HepG2 (cell line): ENCODE results near the gene P2RY6. TPM values are rescaled to one million over a fixed set of nuclear protein-coding genes. Genes with fewer than 3 reads are reported as not detected.

Source experiments
- ATF2 ChIP-seq: sonication (generic); formaldehyde crosslinking; IDR thresholded peaks from 2 replicates; pipeline ENCODE4 v1.4.0; 2020; ENCODE audit warnings: missing genetic modification reagents
- CCAR2 ChIP-seq: fragments of 200-400 bp; formaldehyde crosslinking; optimal IDR thresholded peaks from 2 replicates; pipeline ENCODE3; 2018; ENCODE audit warnings: low read depth, mild to moderate bottlenecking, low read length, moderate library complexity
- GPBP1L1 ChIP-seq: sonication (generic); formaldehyde crosslinking; IDR thresholded peaks from 2 replicates; pipeline ENCODE4 v1.5.0; 2020; ENCODE audit warnings: mild to moderate bottlenecking, missing genetic modification reagents
- HMG20B ChIP-seq: conservative IDR thresholded peaks from 2 replicates; pipeline ENCODE4 v1.6.1; 2016; ENCODE audit warnings: missing genetic modification reagents, missing compliant biosample characterization
- MED8 ChIP-seq: sonication (generic); formaldehyde crosslinking; IDR thresholded peaks from 2 replicates; pipeline ENCODE4 v1.8.1; 2023; ENCODE audit warnings: mild to moderate bottlenecking, missing genetic modification reagents; ENCODE audit not compliant: insufficient replicate concordance
- MEIS1 ChIP-seq: sonication (generic); formaldehyde crosslinking; IDR thresholded peaks from 2 replicates; pipeline ENCODE4 v1.9.0; 2021; ENCODE audit warnings: mild to moderate bottlenecking, missing genetic modification reagents, moderate library complexity, borderline replicate concordance
- RORA ChIP-seq: sonication (generic); formaldehyde crosslinking; IDR thresholded peaks from 2 replicates; pipeline ENCODE4 v1.5.0; 2020; ENCODE audit warnings: mild to moderate bottlenecking, missing genetic modification reagents, moderate library complexity
- SATB2 ChIP-seq: sonication (generic); formaldehyde crosslinking; IDR thresholded peaks from 2 replicates; pipeline ENCODE4 v1.5.0; 2020; ENCODE audit warnings: missing genetic modification reagents
- SCMH1 ChIP-seq: sonication (generic); formaldehyde crosslinking; IDR thresholded peaks from 2 replicates; pipeline ENCODE4 v1.9.0; 2021; ENCODE audit warnings: missing genetic modification reagents, mild to moderate bottlenecking, borderline replicate concordance
- SOX6 ChIP-seq, 2 experiments: fragments of 450-650 bp in 1 of 2; sonication (generic) in 1 of 2; formaldehyde crosslinking in 1 of 2; IDR thresholded peaks; 2 replicates each; pipeline versions ENCODE4 v1.4.0 to v1.6.1; 2017 to 2020; ENCODE audit warnings: antibody characterized with exemption in 1 of 2, mild to moderate bottlenecking in 1 of 2, missing genetic modification reagents in 1 of 2
- SYNCRIP ChIP-seq: fragments of 200-400 bp; formaldehyde crosslinking; IDR thresholded peaks from 2 replicates; pipeline ENCODE4 v1.6.1; 2018; ENCODE audit warnings: mild to moderate bottlenecking, low read depth, low read length; ENCODE audit not compliant: insufficient read depth
- ZFP62 ChIP-seq: sonication (generic); formaldehyde crosslinking; IDR thresholded peaks from 2 replicates; pipeline ENCODE4 v1.4.0; 2020; ENCODE audit warnings: missing genetic modification reagents
- ZFX ChIP-seq: sonication (generic); formaldehyde crosslinking; IDR thresholded peaks from 2 replicates; pipeline ENCODE4 v1.4.0; 2020; ENCODE audit warnings: mild to moderate bottlenecking, low read depth, missing genetic modification reagents, moderate library complexity
- ZNF614 ChIP-seq: IDR thresholded peaks from 2 replicates; pipeline ENCODE4 v1.6.1; 2018; ENCODE audit warnings: missing biosample characterization, missing genetic modification reagents, inconsistent platforms, borderline replicate concordance
- ZNF75D ChIP-seq: sonication (generic); formaldehyde crosslinking; IDR thresholded peaks from 2 replicates; pipeline ENCODE4 v1.8.1; 2023; ENCODE audit warnings: missing genetic modification reagents, mild to moderate bottlenecking, borderline replicate concordance
- ZNF782 ChIP-seq: sonication (generic); formaldehyde crosslinking; IDR thresholded peaks from 2 replicates; pipeline ENCODE4 v1.4.0; 2020; ENCODE audit warnings: missing genetic modification reagents, mild to moderate bottlenecking, borderline replicate concordance
- ZSCAN20 ChIP-seq: sonication (generic); formaldehyde crosslinking; IDR thresholded peaks from 2 replicates; pipeline ENCODE4 v1.4.0; 2020; ENCODE audit warnings: missing genetic modification reagents, mild to moderate bottlenecking, borderline replicate concordance
- polyA plus RNA-seq, 8 experiments: library from polyadenylated mRNA; depleted of rRNA in 3 of 8; stranded (reverse) in 7 of 8; unstranded in 1 of 8; fragments of >200 nt; fragmentation: Illumina TruSeq in 4 of 8; extraction: Trizol in 4 of 8; gene quantifications; 2 replicates each; pipeline versions ENCODE4 v1.2.1 to v1.2.3, GENCODE V29; 2011 to 2016; ENCODE audit warnings: low read depth in 4 of 8, missing spikeins in 1 of 8, mixed read lengths in 1 of 8; ENCODE audit not compliant: insufficient read depth in 1 of 8
- total RNA-seq, 5 experiments: library from RNA; depleted of rRNA; stranded (reverse); fragments of >200 nt; fragmentation: Illumina TruSeq; extraction: Trizol; gene quantifications; 2 replicates each; pipeline ENCODE4 v1.2.3, GENCODE V29; 2016; ENCODE audit warnings: low read depth in 1 of 5
- TF ChIP-seq, protein P1 (sequence below): IDR thresholded peaks from 2 replicates; pipeline ENCODE4 v1.6.1; 2016; ENCODE audit warnings: missing compliant biosample characterization, missing genetic modification reagents, borderline replicate concordance
- TF ChIP-seq, protein P2 (sequence below): IDR thresholded peaks from 2 replicates; pipeline ENCODE4 v1.6.1; 2018; ENCODE audit warnings: missing genetic modification reagents
- TF ChIP-seq, protein P3 (sequence below): sonication (generic); formaldehyde crosslinking; IDR thresholded peaks from 2 replicates; pipeline ENCODE4 v1.9.0; 2022; ENCODE audit warnings: low read depth, missing genetic modification reagents

Gene P2RY6
- total and polyA plus RNA-seq, 2 of the 13 experiments (the other 11 are each of a cell fraction or from before 2014, with no cell fraction given) = 0.09 to 0.29 TPM

GRCh38 chr11:73308961-73309919, 37.1 kb downstream of the P2RY6 start (continued):
- TF ChIP-seq ZNF75D (CRISPR knock-in tag) (no peak), ZNF614 (CRISPR knock-in tag) (peak; percentile 50; the same call in 1 of the 2 replicates), ATF2 (CRISPR knock-in tag) (peak; percentile 44; the same call in 1 of the 2 replicates), GPBP1L1 (CRISPR knock-in tag) (no peak), RORA (CRISPR knock-in tag) (no peak), ZSCAN20 (CRISPR knock-in tag) (0 out of 2 replicates have a peak, but pooled peaks have one; percentile 92), ZNF782 (no peak; the same call in 1 of the 2 replicates), MED8 (CRISPR knock-in tag) (no peak), ZFP62 (0 out of 2 replicates have a peak, but pooled peaks have one; percentile 31), CCAR2 (no peak), SYNCRIP (no peak), SCMH1 (CRISPR knock-in tag) (no peak), ZFX (CRISPR knock-in tag) (peak; percentile 94), SOX6 (IDR thresholded peaks at IDR 0.05) (no peak), SOX6 (CRISPR knock-in tag; IDR thresholded peaks at IDR 0.05) (peak; percentile 37), SATB2 (CRISPR knock-in tag) (0 out of 2 replicates have a peak, but pooled peaks have one; percentile 80), HMG20B (CRISPR knock-in tag) (peak; percentile 54; the same call in 1 of the 2 replicates), MEIS1 (CRISPR knock-in tag) (no peak)
- TF ChIP-seq, protein P1, sequence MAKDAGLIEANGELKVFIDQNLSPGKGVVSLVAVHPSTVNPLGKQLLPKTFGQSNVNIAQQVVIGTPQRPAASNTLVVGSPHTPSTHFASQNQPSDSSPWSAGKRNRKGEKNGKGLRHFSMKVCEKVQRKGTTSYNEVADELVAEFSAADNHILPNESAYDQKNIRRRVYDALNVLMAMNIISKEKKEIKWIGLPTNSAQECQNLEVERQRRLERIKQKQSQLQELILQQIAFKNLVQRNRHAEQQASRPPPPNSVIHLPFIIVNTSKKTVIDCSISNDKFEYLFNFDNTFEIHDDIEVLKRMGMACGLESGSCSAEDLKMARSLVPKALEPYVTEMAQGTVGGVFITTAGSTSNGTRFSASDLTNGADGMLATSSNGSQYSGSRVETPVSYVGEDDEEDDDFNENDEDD (CRISPR knock-in tag) = peak; percentile 8; the same call in 1 of the 2 replicates
- TF ChIP-seq, protein P2, sequence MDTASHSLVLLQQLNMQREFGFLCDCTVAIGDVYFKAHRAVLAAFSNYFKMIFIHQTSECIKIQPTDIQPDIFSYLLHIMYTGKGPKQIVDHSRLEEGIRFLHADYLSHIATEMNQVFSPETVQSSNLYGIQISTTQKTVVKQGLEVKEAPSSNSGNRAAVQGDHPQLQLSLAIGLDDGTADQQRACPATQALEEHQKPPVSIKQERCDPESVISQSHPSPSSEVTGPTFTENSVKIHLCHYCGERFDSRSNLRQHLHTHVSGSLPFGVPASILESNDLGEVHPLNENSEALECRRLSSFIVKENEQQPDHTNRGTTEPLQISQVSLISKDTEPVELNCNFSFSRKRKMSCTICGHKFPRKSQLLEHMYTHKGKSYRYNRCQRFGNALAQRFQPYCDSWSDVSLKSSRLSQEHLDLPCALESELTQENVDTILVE = 0 out of 2 replicates have a peak, but pooled peaks have one; percentile 38
- TF ChIP-seq, protein P3, sequence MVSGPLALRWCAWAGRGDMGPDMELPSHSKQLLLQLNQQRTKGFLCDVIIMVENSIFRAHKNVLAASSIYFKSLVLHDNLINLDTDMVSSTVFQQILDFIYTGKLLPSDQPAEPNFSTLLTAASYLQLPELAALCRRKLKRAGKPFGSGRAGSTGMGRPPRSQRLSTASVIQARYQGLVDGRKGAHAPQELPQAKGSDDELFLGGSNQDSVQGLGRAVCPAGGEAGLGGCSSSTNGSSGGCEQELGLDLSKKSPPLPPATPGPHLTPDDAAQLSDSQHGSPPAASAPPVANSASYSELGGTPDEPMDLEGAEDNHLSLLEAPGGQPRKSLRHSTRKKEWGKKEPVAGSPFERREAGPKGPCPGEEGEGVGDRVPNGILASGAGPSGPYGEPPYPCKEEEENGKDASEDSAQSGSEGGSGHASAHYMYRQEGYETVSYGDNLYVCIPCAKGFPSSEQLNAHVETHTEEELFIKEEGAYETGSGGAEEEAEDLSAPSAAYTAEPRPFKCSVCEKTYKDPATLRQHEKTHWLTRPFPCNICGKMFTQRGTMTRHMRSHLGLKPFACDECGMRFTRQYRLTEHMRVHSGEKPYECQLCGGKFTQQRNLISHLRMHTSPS (CRISPR knock-in tag) = no peak; the same call in 1 of the 2 replicates
